GM19240 (cell line): ENCODE results near the gene SYNJ1.
"Not testable (repeated sequence)": the region's sequence is repeated elsewhere in the genome, so short reads cannot be mapped to it uniquely, and the experiment has no call there.

Experiments
- DNase-seq: peaks from one replicate; pipeline ENCODE4 v3.0.0; 2011; ENCODE audit warnings: low spot score; ENCODE audit not compliant: insufficient read length

Gene SYNJ1

GRCh38 chr21:32727687-32728455 lies at the start of gene SYNJ1:
TSS of gene SYNJ1 (minus strand) at chr21:32728013. CDS start at chr21:32726895, 1,118 bp downstream.
- DNase-seq: peak; percentile 76

- DNase-seq: no peak
Observed at GRCh38 chr21:32777269-32777668, 49.5 kb upstream of the SYNJ1 start.

GRCh38 chr21:32776743-32777142 lies 48.9 kb upstream of the SYNJ1 start:
- no peak for DNase-seq

GRCh38 chr21:32773048-32773344 lies 45.2 kb upstream of the SYNJ1 start:
- DNase-seq: not testable (repeated sequence)

GRCh38 chr21:32772281-32773047 lies 44.7 kb upstream of the SYNJ1 start:
- no peak for DNase-seq

GRCh38 chr21:32770871-32771523 lies 43.2 kb upstream of the SYNJ1 start:
- DNase-seq: peak; percentile 11

- no peak for DNase-seq
Observed at GRCh38 chr21:32768530-32768929, 40.7 kb upstream of the SYNJ1 start.

- no peak for DNase-seq
Observed at GRCh38 chr21:32765058-32765457, 37.2 kb upstream of the SYNJ1 start.

- no peak for DNase-seq
Observed at GRCh38 chr21:32764186-32764585, 36.4 kb upstream of the SYNJ1 start.

- no peak for DNase-seq
Observed at GRCh38 chr21:32757804-32758203, 30.0 kb upstream of the SYNJ1 start.

- DNase-seq: no peak
Observed at GRCh38 chr21:32756096-32756495, 28.3 kb upstream of the SYNJ1 start.

- no peak for DNase-seq
Observed at GRCh38 chr21:32753818-32754585, 26.2 kb upstream of the SYNJ1 start.

- DNase-seq: no peak
Observed at GRCh38 chr21:32750405-32750804, 22.6 kb upstream of the SYNJ1 start.

- no peak for DNase-seq
Observed at GRCh38 chr21:32749662-32750061, 21.8 kb upstream of the SYNJ1 start.

- DNase-seq: no peak
Observed at GRCh38 chr21:32748529-32748928, 20.7 kb upstream of the SYNJ1 start.

- no peak for DNase-seq
Observed at GRCh38 chr21:32747396-32747795, 19.6 kb upstream of the SYNJ1 start.

GRCh38 chr21:32746711-32747110 lies 18.9 kb upstream of the SYNJ1 start:
- DNase-seq: not testable (repeated sequence)

- DNase-seq: no peak
Observed at GRCh38 chr21:32742396-32742795, 14.6 kb upstream of the SYNJ1 start.

- DNase-seq: no peak
Observed at GRCh38 chr21:32741336-32741735, 13.5 kb upstream of the SYNJ1 start.

- DNase-seq: no peak
Observed at GRCh38 chr21:32739946-32740345, 12.1 kb upstream of the SYNJ1 start.

- DNase-seq: not testable (repeated sequence)
Observed at GRCh38 chr21:32736083-32736482, 8.3 kb upstream of the SYNJ1 start.

GRCh38 chr21:32735524-32735923 lies 7.7 kb upstream of the SYNJ1 start:
- DNase-seq: no peak
